Measurements from ENCODE around the gene SPATA13. TPM values are rescaled to one million over a fixed set of nuclear protein-coding genes. Genes with fewer than 3 reads are reported as not detected.

Gene SPATA13
- total and polyA plus RNA-seq, 2 donors (not counting 3 experiments of a cell fraction or from before 2014, with no cell fraction given): 6.6 to 12.9 TPM

- no peak for FAIRE-seq
- no peak for TF ChIP-seq GATA2 (IDR thresholded peaks at IDR 0.05; ENCODE audit: insufficient read depth, insufficient read length, low read depth, low read length)
Measured at GRCh38 chr13:24182703-24183081, 22.2 kb downstream of the SPATA13 start.

GRCh38 chr13:24183741-24184182 is 23.2 kb downstream of the SPATA13 start:
- dilution Hi-C loops (cut with MboI; ENCODE audit: extremely low pct_ligation_motif_present, low sequenced_read_pairs): no loop called here
- intact Hi-C loops (cut with micrococcal nuclease): no loop called here
- no peak overlapping the region for H3K9ac ChIP-seq (replicated peaks; ENCODE audit: extremely low read depth, insufficient read depth, low read length)
- CTCF ChIA-PET: interaction anchor here (1.1 to 1.3 kb wide), 2 partner anchors 131 to 163 kb away, joined by 4 to 5 read pairs; no protein-coding TSS in a partner anchor
- H3K4me2 ChIP-seq (ENCODE audit: insufficient read depth, low read length): no peak overlapping the region
- no TSS peak for BruUV-seq (replicated peaks)
- no peaks in the 10 kb centered on the region for H4K20me1 ChIP-seq (replicated peaks; ENCODE audit: control insufficient read depth, extremely low read depth, insufficient read depth, low read length)
- no peaks in the 10 kb centered on the region for H3K36me3 ChIP-seq (ENCODE audit: control insufficient read depth in 2 of 2, extremely low read depth in 1 of 2, insufficient read depth in 2 of 2, low read length in 2 of 2)
- no peak overlapping the region for H3K27ac ChIP-seq (ENCODE audit: insufficient read depth, low read depth, low read length)
- FAIRE-seq (no peak), DNase-seq (ENCODE audit: low read depth, low spot score) (no peak)
- H3K9me1 ChIP-seq (replicated peaks; ENCODE audit: control insufficient read depth, extremely low read depth, insufficient read depth, low read length): no peaks in the 10 kb centered on the region
- POLR2A ChIA-PET: no interaction called here
- no peaks in the 10 kb centered on the region for H3K9me3 ChIP-seq (replicated peaks; ENCODE audit: control insufficient read depth, insufficient read depth, low read length)
- no peak overlapping the region for H2AFZ ChIP-seq (ENCODE audit: low read depth, low read length)
- peaks cover 2% of the 10 kb centered on the region for H3K4me1 ChIP-seq (ENCODE audit: control insufficient read depth, extremely low read depth, insufficient read depth, low read length)
- H3K79me2 ChIP-seq (ENCODE audit: control insufficient read depth, insufficient read depth, low read length): peaks cover 20% of the 10 kb centered on the region
- H3K27me3 ChIP-seq (ENCODE audit: control insufficient read depth in 2 of 2, insufficient read depth in 2 of 2, low read length in 2 of 2): no peaks in the 10 kb centered on the region
- TF ChIP-seq MYC (IDR thresholded peaks at IDR 0.05; ENCODE audit: low read depth, low read length): no peak
- TF ChIP-seq POLR2A (IDR thresholded peaks at IDR 0.05; ENCODE audit: low read depth, low read length): no peak
- no peak for TF ChIP-seq JUN (IDR thresholded peaks at IDR 0.05; ENCODE audit: borderline replicate concordance, insufficient read depth, insufficient read length, low read depth)
- TF ChIP-seq GATA2 (IDR thresholded peaks at IDR 0.05; ENCODE audit: insufficient read depth, insufficient read length, low read depth, low read length): no peak
- no peak for TF ChIP-seq CTCF (IDR thresholded peaks at IDR 0.05; ENCODE audit: extremely low read depth in 1 of 2, insufficient read depth in 1 of 2, low read depth in 1 of 2, low read length in 2 of 2)
- H3K4me3 ChIP-seq (replicated peaks in 1 of 3; ENCODE audit: insufficient read depth in 1 of 3, low read depth in 1 of 3, low read length in 3 of 3): no peak overlapping the region

More at GRCh38 chr13:24182703-24183081, 22.2 kb downstream of the SPATA13 start:
- no peaks in the 10 kb centered on the region for H3K27me3 ChIP-seq (ENCODE audit: control insufficient read depth in 2 of 2, insufficient read depth in 2 of 2, low read length in 2 of 2)
- peaks cover 6% of the 10 kb centered on the region for H3K4me1 ChIP-seq (ENCODE audit: control insufficient read depth, extremely low read depth, insufficient read depth, low read length)
- no peaks in the 10 kb centered on the region for H3K9me1 ChIP-seq (replicated peaks; ENCODE audit: control insufficient read depth, extremely low read depth, insufficient read depth, low read length)
- no peak overlapping the region for H2AFZ ChIP-seq (ENCODE audit: low read depth, low read length)
- intact Hi-C loops (cut with micrococcal nuclease) (no loop called here), dilution Hi-C loops (cut with MboI; ENCODE audit: extremely low pct_ligation_motif_present, low sequenced_read_pairs) (no loop called here)
- no peaks in the 10 kb centered on the region for H3K36me3 ChIP-seq (ENCODE audit: control insufficient read depth in 2 of 2, extremely low read depth in 1 of 2, insufficient read depth in 2 of 2, low read length in 2 of 2)
- BruUV-seq (replicated peaks): no TSS peak
- ChIA-PET CTCF (interaction anchor here (1.3 kb wide), 1 partner anchor 130 kb away, joined by 4 read pairs; no protein-coding TSS in a partner anchor), POLR2A (no interaction called here)
- no peaks in the 10 kb centered on the region for H3K9me3 ChIP-seq (replicated peaks; ENCODE audit: control insufficient read depth, insufficient read depth, low read length)
- H4K20me1 ChIP-seq (replicated peaks; ENCODE audit: control insufficient read depth, extremely low read depth, insufficient read depth, low read length): no peaks in the 10 kb centered on the region
- peaks cover 21% of the 10 kb centered on the region for H3K79me2 ChIP-seq (ENCODE audit: control insufficient read depth, insufficient read depth, low read length)
- no peak for DNase-seq (ENCODE audit: low read depth, low spot score)
- H3K9ac ChIP-seq (replicated peaks; ENCODE audit: extremely low read depth, insufficient read depth, low read length): no peak overlapping the region
- no peak overlapping the region for H3K27ac ChIP-seq (ENCODE audit: insufficient read depth, low read depth, low read length)
- no peak overlapping the region for H3K4me2 ChIP-seq (ENCODE audit: insufficient read depth, low read length)
- no peak overlapping the region for H3K4me3 ChIP-seq (replicated peaks in 1 of 3; ENCODE audit: insufficient read depth in 1 of 3, low read depth in 1 of 3, low read length in 3 of 3)

Measured in endothelial cell of umbilical vein (primary cell).